Measurements from ENCODE around the gene DOCK4.

DOCK4 gene

DNA sequence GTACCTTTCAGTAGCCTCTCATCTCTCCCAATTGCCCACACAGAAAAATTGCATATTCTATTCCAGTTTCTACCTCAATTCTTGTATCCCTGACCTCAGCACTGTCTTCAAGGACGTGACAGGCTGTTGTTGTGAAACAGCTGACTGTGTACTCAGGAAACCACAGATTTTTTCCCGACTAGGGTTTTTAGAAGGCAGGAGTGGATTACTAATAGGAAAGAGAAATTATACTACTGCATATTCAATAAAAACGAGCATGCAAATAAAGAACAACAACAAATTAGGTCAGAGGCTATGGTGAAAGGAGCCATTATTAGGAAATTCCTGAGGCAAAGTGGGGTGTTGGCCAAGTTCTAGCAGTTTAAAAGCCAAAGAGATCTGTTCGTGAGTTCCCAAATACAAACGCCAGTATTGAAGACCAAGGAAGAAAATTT is 93.4 kb downstream of the DOCK4 start:
- no peak for DNase-seq (ENCODE audit: low read depth in 1 of 2, low spot score in 1 of 2)

- no peak for DNase-seq (ENCODE audit: low read depth in 1 of 2, low spot score in 1 of 2)
These were observed 95.5 kb downstream of the DOCK4 start for GRCh38 chr7:112110651-112111050.

DNA sequence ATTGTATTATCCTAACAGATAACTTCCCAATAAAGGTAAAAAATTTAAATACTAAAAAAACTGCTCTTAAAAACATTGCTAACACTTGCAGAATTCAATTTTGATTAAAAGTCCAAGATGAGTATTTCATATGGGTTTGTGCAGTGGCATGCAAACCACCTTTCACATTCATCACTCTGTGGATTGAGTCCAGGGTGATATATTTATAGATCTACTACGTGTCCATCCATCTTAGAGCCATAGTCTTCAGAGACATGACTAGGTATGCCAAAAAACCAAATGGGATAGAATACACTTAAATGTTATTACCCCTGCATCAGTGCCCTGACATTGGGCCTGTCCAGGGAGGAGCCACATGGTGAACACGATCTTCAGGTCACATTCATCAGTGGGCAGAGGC is 96.0 kb downstream of the DOCK4 start:
- no peak for DNase-seq (ENCODE audit: low read depth in 1 of 2, low spot score in 1 of 2)

- no peak for DNase-seq (ENCODE audit: low read depth in 1 of 2, low spot score in 1 of 2)
These were observed 97.2 kb downstream of the DOCK4 start for GRCh38 chr7:112108981-112109380.

- DNase-seq (ENCODE audit: low read depth in 1 of 2, low spot score in 1 of 2) = no peak
These were observed 100.3 kb downstream of the DOCK4 start for GRCh38 chr7:112105584-112106530.

GRCh38 chr7:112104120-112104519 is 102.1 kb downstream of the DOCK4 start:
- DNase-seq (ENCODE audit: low read depth in 1 of 2, low spot score in 1 of 2) = no peak

DNA sequence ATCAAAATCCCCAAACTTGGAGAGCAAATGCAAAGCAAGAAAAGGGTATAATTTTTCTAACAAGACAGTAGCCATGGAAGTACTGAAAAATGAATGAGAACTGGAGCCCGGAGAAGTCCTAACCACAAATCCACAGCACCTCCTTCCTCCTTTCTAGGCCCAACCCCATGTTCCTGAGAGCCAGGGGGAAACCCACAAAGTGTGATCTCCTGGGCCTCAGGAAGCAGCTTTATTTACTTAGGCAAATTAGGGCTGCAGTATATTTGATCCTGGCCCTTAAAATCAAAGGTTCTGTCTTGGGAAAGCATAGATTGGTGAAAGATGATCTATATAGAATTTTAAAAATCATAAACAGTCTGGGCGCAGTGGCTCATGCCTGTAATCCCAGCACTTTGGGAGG is 103.0 kb downstream of the DOCK4 start:
- no peak for DNase-seq (ENCODE audit: low read depth in 1 of 2, low spot score in 1 of 2)

- DNase-seq (ENCODE audit: low read depth in 1 of 2, low spot score in 1 of 2) = no peak
These were observed 104.9 kb downstream of the DOCK4 start for GRCh38 chr7:112101201-112101846.

DNA sequence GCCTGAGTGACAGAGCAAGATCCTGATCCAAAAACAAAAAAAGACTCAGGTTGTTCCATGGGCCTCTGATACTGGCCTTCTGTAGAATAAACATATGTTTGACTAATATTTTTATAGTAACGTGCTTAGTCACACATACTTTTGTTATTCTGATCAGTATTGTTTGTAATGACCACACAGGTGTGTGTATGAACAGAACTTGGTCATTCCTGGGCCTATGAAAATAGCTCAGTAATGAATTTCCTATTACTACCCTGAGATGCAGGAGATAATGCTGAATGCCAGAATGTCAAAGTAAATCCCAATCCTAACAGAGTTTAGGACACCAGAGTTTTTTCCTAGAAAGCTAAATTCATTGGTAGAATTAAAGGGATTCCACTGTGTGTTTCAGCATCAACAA is 108.7 kb downstream of the DOCK4 start:
- no peak for DNase-seq (ENCODE audit: low read depth in 1 of 2, low spot score in 1 of 2)

DNA sequence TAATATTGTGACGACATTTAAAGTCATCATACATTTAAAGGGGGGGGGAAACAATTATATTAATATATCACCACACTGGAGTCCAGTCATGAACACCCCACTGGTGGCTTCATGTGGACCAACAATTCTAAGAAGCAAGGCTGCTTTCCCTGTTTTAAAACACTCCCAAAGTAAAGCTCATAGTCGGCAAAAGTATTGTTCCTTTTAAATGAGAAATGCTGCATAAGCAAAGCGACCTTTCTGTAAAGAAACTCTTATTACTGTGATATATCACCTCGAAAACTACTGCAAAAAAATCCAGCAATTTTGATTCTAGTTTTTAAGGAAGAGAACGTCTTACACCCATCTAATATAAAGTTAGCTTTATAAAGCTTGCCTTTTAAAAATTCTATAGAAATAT is 112.8 kb downstream of the DOCK4 start:
- DNase-seq (ENCODE audit: low read depth in 1 of 2, low spot score in 1 of 2) = no peak

DNA sequence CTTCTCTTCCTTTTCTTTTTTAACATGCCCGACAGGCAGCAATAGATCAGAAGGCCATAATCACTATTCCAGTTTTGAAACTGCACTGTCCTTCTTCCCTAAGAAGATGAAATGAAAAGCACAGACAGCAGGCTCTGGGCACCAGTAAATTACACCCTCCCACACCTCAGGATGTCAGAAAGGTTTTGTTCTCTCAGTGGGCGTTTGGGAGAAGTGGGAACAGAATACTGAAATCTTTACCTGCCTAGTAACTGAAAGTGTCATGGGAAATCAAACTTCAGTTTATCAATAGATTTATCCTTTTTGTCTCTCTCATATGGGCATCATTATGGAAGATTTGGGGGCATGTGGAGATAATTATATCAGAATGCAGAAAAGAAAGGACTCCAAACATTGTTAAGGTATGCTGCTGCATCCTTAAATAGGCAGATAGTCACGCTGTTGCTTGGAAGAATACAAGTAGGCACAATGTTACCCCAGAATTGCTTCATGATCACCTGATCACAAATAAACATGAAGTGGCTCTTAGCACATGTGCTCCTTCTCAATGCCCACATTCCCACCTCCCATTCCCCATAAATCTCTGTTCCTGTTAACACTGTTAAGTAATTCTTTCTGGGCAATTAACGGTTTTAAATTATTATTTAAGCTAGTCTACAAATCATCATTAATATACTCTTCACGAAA is 113.3 kb downstream of the DOCK4 start:
- no peak for DNase-seq (ENCODE audit: low read depth in 1 of 2, low spot score in 1 of 2)

- no peak for DNase-seq (ENCODE audit: low read depth in 1 of 2, low spot score in 1 of 2)
These were observed 113.9 kb downstream of the DOCK4 start for GRCh38 chr7:112092306-112092705.

DNA sequence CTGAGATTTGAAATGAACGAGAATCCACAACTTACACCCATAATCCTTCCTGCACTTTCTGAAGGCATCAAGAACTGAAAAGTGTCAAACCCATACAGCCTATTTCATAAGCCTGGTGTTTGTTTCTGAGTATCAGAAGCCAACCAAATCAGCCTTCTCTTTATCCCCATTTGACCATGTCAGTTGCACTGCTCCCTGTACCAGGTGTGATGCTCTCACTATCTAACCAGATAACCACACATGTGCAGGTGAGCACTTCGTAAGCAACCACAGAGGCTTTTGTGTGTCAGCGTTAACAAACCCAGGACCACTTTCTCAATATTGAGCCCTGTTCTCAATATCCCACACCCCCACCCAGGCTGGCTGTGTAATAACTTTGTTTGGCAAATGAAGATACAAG is 114.4 kb downstream of the DOCK4 start:
- DNase-seq (ENCODE audit: low read depth in 1 of 2, low spot score in 1 of 2) = no peak

DNA sequence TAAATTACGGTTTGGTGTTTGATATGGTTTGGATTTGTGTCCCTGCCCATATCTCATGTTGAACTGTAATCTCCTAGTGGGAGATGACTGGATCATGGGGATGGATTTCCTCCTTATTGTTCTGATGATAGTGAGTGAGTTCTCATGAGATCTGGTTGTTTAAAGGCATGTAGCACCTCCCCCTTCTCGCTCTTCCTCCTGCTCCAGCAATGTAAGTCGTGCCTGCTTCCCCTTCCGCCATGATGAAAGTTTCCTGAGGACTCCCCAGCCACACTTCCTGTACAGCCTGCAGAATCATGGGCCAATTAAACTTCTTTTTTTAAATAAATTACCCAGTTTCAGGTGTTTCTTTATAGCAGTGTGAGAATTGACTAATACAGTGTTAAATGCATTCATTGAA is 116.6 kb downstream of the DOCK4 start:
- no peak for DNase-seq (ENCODE audit: low read depth in 1 of 2, low spot score in 1 of 2)

DNA sequence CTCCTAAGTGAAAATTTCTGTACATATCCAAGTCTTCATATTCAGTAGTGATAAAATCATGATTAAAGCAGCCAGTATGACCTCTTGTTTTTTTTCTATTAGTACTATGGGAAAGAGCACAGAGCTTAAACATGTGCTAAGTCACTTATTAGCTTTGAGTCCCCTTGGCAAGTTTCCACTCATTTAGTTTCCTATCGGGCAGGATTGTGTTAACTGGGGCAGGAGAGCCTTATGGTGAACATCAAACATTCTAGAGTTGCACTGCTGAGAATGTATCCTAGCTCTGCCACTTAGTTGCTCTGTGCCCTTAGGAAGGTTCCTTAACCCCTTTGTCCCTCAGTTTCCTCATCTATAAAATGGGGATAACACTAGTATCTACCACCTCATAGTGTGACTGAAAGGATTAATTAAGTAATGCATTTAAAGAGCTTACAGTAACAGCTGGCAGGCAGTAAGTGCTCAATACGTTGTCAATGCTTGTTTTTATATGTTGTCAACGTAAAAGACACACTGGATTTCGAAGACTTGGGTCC is 117.6 kb downstream of the DOCK4 start:
- no peak for DNase-seq (ENCODE audit: low read depth in 1 of 2, low spot score in 1 of 2)

DNA sequence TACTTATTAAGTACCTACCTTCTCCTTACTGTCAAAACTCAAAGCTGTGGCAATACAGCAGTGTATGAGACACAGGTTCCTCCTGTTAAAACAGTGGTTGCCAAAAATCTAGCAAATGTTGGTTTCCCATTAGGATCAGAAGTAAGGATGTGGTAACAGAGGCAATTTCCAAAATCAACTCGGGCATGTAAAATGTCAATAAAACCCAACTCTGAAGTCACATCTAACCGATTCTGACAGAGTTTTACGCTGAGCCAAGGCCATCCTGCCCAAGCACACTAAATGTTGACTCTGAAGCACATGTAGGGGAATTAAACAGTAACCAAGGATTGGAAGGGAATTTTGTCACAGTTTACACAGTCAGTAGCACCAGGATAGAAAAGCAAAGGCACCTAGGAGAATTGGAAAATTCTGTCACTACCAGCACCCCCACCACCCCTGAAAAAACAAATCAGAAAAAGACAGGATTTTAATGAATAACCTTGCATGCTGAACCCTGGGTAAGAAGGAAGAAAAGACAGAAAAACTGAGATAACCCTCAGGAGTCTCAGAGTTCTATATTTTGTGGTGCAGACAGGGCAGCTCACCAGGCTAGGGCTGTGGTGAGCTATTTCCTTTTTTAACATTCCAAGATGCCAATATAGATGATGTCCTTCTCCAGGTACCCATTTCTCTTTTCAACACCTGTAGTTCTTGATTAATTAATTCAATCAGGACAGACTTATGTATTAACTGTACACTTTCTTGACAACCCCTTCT is 119.5 kb downstream of the DOCK4 start:
- DNase-seq (ENCODE audit: low read depth in 1 of 2, low spot score in 1 of 2) = no peak

DNA sequence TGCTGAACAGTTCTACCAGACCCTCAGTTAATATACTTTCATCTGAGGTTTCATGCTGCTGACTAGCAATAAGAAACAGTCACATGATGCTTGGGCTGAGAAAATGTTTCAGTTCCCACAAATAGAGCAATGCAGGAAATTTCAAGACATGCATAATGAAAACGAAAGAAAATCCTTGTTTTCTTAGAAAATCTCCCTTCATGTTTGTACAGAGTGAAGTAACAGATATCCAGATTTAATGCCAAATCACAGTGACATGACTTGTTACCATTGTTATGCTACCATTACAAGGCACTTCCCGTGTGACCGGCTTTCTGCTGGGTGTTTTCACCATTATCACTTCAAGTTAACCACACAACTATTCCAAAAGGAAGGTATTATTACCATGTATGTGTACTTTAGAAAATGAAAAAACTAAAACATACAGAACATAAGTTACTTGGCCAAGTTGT is 121.7 kb downstream of the DOCK4 start:
- DNase-seq (ENCODE audit: low read depth in 1 of 2, low spot score in 1 of 2) = no peak

GRCh38 chr7:112083776-112084355 is 122.3 kb downstream of the DOCK4 start:
- no peak for DNase-seq (ENCODE audit: low read depth in 1 of 2, low spot score in 1 of 2)

DNA sequence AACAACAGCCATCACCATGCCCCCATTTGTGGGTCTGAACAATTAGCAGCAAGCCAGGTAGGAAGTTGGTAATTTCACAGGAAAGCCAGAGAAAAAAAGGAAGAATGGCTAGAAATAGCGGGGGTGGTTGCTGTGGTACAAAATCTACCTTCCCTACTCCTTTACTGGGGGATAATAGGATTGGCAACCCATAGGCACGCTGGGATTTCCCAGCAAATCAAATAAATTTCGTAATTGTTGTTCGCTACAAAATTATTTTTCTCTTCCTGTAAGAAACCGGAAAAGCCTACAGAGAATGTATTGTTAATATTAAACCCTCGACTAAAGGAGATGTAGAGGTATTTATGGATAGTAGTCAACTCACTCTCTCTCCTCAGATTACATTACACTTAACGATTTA is 123.9 kb downstream of the DOCK4 start:
- DNase-seq (ENCODE audit: low read depth in 1 of 2, low spot score in 1 of 2) = no peak

- DNase-seq (ENCODE audit: low read depth in 1 of 2, low spot score in 1 of 2) = no peak
These were observed 124.4 kb downstream of the DOCK4 start for GRCh38 chr7:112081778-112082177.
